NCI-H2107 (cell line): ENCODE data around the gene TNFAIP8L2.
"Not testable (repeated sequence)": the region's sequence is repeated elsewhere in the genome, so short reads cannot be mapped to it uniquely, and the experiment has no call there.

Experiments
- DNase-seq: peaks from one replicate; lab custom pipeline; 2025; lab: John Stamatoyannopoulos, UW

The TNFAIP8L2 gene

GRCh38 chr1:151189637-151190445, 33.4 kb downstream of the TNFAIP8L2 start, which contains the start of gene VPS72:
Gene VPS72, minus strand, starts transcription at chr1:151190197. Its CDS starts 76 bp downstream, at chr1:151190121.
- DNase-seq: peak; percentile 84

DNA sequence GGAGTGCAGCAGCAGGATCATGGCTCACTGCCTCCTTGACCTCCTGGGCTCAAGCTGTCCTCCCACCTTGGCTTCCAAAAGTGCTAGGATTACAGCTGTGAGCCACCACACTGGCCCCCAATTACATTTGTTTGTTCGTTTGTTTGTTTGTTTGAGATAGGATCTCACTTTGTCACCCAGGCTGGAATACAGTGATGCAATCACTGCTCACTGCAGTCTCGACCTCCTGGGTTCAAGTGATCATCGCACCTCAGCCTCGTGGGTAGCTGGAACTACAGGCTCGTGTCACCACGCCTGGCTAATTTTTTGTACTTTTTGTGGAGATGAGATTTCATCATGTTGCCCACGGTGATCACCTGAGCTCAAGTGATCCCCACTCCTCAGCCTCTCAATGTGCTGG, 35.6 kb downstream of the TNFAIP8L2 start:
- DNase-seq: no peak

DNA sequence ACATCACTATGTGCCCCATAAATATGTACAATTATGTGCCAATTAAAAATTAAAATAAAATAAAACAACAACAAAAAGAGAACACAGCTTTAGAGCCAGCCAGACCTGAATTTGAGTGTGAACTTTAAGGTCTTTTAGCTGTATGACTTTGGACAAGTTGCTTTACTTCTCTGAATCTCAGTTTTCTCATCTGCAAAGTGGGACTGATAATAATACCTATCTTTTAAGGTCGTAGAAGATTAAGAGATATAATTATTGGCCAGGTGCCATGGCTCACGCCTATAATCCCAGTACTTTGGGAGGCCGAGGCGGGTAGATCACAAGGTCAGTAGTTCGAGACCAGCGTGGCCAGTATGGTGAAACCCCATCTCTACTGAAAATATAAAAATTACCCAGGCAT, 36.9 kb downstream of the TNFAIP8L2 start:
- DNase-seq: no peak

DNA sequence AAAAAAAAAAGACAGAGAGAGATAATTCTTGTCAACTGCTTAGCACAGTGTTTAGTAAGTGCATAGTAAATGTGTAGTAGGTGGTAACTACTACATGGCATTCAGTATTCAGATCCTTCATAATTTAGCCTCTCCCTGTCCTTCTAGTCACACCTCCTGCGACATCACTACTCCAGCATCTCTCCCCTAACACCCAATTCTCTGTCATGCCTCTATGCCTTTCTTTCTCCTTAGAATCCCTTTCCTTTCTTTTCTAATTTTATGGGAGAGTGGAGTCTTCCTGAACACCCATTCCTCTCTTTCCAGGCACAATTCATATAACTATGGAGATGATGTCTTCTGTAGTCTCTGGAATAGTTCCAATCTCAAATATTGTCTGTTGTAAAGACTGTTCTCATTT, 37.4 kb downstream of the TNFAIP8L2 start:
- no peak for DNase-seq

DNA sequence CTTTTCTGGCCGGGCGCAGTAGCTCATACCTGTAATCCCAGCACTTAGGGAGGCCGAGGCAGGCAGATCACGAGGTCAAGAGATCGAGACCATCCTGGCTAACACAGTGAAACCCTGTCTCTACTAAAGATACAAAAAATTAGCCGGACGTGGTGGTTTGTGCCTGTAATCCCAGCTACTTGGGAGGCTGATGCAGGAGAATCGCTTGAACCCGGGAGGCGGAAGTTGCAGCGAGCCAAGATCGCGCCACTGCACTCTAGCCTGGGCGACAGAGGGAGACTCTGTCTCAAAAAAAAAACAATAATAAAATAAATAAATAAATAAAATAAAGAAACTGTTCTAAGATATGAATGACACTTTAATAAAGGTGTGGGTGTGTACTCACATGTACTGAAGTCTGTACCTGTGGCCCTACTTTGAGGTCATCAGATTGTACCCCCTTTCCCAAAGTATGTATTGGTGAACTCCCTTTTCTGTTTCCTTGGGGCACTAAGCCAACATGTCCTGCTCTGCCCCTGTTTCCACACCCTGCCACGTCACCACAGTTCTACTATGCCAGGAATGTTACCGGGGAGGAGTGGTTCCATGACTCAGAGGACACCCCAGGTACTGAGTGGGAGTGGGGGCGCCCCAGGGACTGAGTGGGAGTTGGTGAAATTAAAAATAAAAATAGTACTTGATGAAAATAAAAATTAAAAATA, 38.6 kb downstream of the TNFAIP8L2 start:
- DNase-seq: not testable (repeated sequence)

- DNase-seq: peak; percentile 60
Measured at GRCh38 chr1:151196292-151196800, 39.9 kb downstream of the TNFAIP8L2 start.

DNA sequence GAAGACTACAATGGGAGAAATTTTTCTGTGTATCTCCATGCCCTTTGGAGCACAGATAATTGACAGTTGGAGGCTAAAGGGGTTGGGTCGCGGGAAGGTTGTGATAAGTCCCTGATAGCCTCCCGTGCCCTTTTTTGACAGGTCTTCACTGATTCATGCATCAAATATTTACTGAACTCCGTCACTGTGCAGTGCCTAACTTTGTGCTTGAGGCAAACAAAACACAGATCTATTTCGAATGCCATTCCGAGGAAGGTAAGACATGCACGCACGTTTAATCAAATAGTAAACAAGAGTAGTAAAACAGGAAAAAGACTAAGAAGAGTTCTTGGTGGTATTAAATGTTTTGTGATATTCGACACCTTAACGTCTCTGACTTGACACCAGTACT, 41.4 kb downstream of the TNFAIP8L2 start:
- no peak for DNase-seq

- peak; percentile 99 for DNase-seq
Measured at GRCh38 chr1:151198254-151199127, 42.0 kb downstream of the TNFAIP8L2 start, which contains the start of gene PIP5K1A. Gene PIP5K1A, plus strand, starts transcription at chr1:151198552. Its CDS starts 445 bp downstream, at chr1:151198997.

DNA sequence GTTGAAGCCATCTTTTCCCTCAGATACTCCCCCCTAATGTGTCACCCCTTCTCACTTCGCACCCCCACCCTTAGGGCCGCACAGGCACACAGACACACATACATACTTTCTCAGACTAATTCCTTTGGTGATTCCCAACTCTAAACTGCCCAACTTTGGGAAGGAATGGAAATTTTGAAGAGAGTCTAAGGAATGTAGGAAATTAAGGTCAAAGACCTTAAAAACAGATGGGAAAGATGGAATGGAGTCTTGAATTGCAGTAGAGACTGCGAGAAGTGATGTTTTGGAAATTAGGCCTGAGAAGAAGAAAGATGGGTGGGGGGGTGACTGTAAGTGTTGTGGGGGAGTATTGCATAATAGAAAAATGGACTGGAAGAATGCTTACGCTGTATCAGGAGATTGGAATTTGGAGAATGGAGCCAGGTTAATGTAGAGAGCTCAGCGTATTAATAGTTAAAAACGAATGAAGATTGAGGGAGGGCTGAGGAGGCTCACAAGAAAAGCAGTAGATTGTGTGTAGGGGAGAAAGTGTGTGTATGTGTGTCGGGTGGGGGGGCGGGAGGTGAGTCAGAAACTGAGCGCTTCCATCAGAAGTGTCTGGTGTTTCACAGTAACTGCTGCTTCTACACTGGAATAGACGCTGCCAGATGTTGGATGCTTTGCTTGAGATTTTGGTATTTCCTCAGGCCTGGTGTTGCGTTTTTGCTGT, 43.6 kb downstream of the TNFAIP8L2 start:
- DNase-seq: no peak

DNA sequence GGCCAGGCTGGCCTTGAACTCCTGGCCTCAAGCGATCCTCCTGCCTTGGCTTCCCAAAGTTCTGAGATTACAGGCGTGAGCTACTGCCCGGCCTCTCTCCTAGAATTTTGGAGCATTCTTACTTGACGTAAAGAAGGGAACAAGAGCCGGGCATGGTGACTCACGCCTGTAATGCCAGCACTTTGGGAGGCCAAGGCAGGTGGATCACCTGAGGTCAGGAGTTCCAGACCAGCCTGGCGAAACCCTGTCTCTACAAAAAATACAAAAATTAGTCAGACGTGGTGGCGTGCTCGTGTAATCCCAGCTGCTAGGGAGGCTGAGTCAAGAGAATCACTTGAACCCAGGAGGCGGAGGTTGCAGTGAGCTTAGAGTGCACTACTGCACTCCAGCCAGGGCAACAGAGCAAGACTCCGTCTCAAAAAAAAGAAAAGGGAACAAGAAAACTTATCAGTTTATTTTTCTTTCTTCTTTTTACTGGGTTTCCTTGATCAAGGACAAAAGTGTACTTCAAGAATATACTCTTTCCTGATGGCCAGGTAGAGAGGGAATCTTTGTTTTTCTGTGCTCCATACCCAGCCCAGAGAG, 49.0 kb downstream of the TNFAIP8L2 start:
- DNase-seq: not testable (repeated sequence)
